HL-60 (cell line): ENCODE measurements around the gene ACSS3.

Experiments
- CTCF ChIP-seq: IDR thresholded peaks from one replicate; pipeline ENCODE4 v1.5.1; 2011; ENCODE audit warnings: low read length, control low read depth, inconsistent platforms; ENCODE audit not compliant: insufficient read depth
- GABPA ChIP-seq: IDR thresholded peaks from 2 replicates; pipeline ENCODE4 v1.6.1; 2012; ENCODE audit warnings: low read depth
- POLR2AphosphoS5 ChIP-seq: IDR thresholded peaks from 2 replicates; pipeline ENCODE4 v1.6.1; 2012; ENCODE audit warnings: low read depth
- REST ChIP-seq: IDR thresholded peaks from 2 replicates; pipeline ENCODE4 v1.6.1; 2012; ENCODE audit warnings: low read depth; ENCODE audit not compliant: insufficient replicate concordance

GRCh38 chr12:81159856-81160255, 82.0 kb downstream of the ACSS3 start:
- TF ChIP-seq CTCF (no peak), POLR2AphosphoS5 (no peak), GABPA (no peak), REST (no peak)
